WTC11 (cell line): ENCODE measurements around the gene ATG4C. TPM values are rescaled to one million over a fixed set of nuclear protein-coding genes. Genes with fewer than 3 reads are reported as not detected.

Experiments
- ATAC-seq: fragments of 200-7000 bp; cut with Tn5 transposase; 2 replicates; pipeline ENCODE4 v1.10.0; 2021; ENCODE audit warnings: mild to moderate bottlenecking, moderate library complexity
- CTCF ChIA-PET: fragments of 300-600 bp; sonication (Branson Sonifier 250); formaldehyde crosslinking; loops from one replicate; lab custom pipeline; 2021; ENCODE audit warnings: antibody characterized with exemption; lab: Charles Lee
- POLR2A ChIA-PET: fragments of 350-600 bp; sonication (Branson Sonifier 250); formaldehyde crosslinking; loops from one replicate; lab custom pipeline; 2021; ENCODE audit warnings: antibody characterized with exemption; lab: Charles Lee
- DNase-seq: peaks from one replicate; pipeline ENCODE4 v3.0.0; 2021; ENCODE audit warnings: low spot score
- H3K27ac Mint-ChIP-seq: 2 replicates; pipeline ENCODE4 v1.8.0; 2021; ENCODE audit warnings: mixed read lengths
- H3K27me3 Mint-ChIP-seq: 2 replicates; pipeline ENCODE4 v1.8.0; 2021; ENCODE audit warnings: low read depth, mild to moderate bottlenecking, moderate library complexity, mixed read lengths
- H3K36me3 Mint-ChIP-seq: 2 replicates; pipeline ENCODE4 v1.8.0; 2021; ENCODE audit warnings: mixed read lengths
- H3K4me1 Mint-ChIP-seq: 2 replicates; pipeline ENCODE4 v1.8.0; 2022; ENCODE audit warnings: mixed read lengths
- H3K4me3 Mint-ChIP-seq: 2 replicates; pipeline ENCODE4 v1.8.0; 2021; ENCODE audit warnings: mild to moderate bottlenecking, moderate library complexity, mixed read lengths
- H3K9me3 Mint-ChIP-seq: 2 replicates; pipeline ENCODE4 v1.8.0; 2021; ENCODE audit warnings: mixed read lengths
- AR ChIP-seq: fragments of 250-450 bp; sonication (Bioruptor Pico); IDR thresholded peaks from 2 replicates; pipeline ENCODE4 v1.9.0; 2021; ENCODE audit warnings: mild to moderate bottlenecking
- ELF4 ChIP-seq: sonication (generic); formaldehyde crosslinking; IDR thresholded peaks from 2 replicates; pipeline ENCODE4 v1.8.1; 2022; ENCODE audit warnings: low read depth, mild to moderate bottlenecking, moderate library complexity, missing genetic modification reagents
- GTF2I ChIP-seq: fragments of 250-450 bp; sonication (Bioruptor Pico); conservative IDR thresholded peaks from 2 replicates; pipeline ENCODE4 v1.4.0; 2021; ENCODE audit warnings: mild to moderate bottlenecking
- HMGA2 ChIP-seq: fragments of 250-450 bp; sonication (Bioruptor Pico); IDR thresholded peaks from 2 replicates; pipeline ENCODE4 v1.4.0; 2021; ENCODE audit warnings: mild to moderate bottlenecking, moderate library complexity
- NFE2L1 ChIP-seq: sonication (generic); formaldehyde crosslinking; IDR thresholded peaks from 2 replicates; pipeline ENCODE4 v1.8.1; 2023; ENCODE audit warnings: missing genetic modification reagents
- NR2C2 ChIP-seq: sonication (generic); formaldehyde crosslinking; IDR thresholded peaks from 2 replicates; pipeline ENCODE4 v1.8.0; 2022; ENCODE audit warnings: mild to moderate bottlenecking, missing genetic modification reagents
- OVOL2 ChIP-seq: fragments of 250-450 bp; sonication (Bioruptor Pico); IDR thresholded peaks from 2 replicates; pipeline ENCODE4 v1.9.0; 2021; ENCODE audit warnings: mild to moderate bottlenecking, borderline replicate concordance
- RELA ChIP-seq: sonication (generic); formaldehyde crosslinking; IDR thresholded peaks from 2 replicates; pipeline ENCODE4 v1.8.1; 2022; ENCODE audit warnings: missing genetic modification reagents, mild to moderate bottlenecking, borderline replicate concordance
- RORB ChIP-seq: fragments of 250-450 bp; sonication (Bioruptor Pico); IDR thresholded peaks from 2 replicates; pipeline ENCODE4 v1.9.0; 2021; ENCODE audit warnings: mild to moderate bottlenecking
- SMAD4 ChIP-seq: sonication (generic); formaldehyde crosslinking; IDR thresholded peaks from 2 replicates; pipeline ENCODE4 v1.8.0; 2022; ENCODE audit warnings: mild to moderate bottlenecking, missing genetic modification reagents
- USF2 ChIP-seq: sonication (generic); formaldehyde crosslinking; IDR thresholded peaks from 2 replicates; pipeline ENCODE4 v1.8.1; 2023; ENCODE audit warnings: mild to moderate bottlenecking, missing genetic modification reagents, moderate library complexity
- ZNF281 ChIP-seq: sonication (generic); formaldehyde crosslinking; IDR thresholded peaks from 2 replicates; pipeline ENCODE4 v1.8.0; 2023; ENCODE audit warnings: mild to moderate bottlenecking, missing genetic modification reagents
- total RNA-seq: library from RNA; stranded (reverse); gene quantifications from 3 replicates; pipeline ENCODE4 v1.2.3, GENCODE V29; 2021
- TF ChIP-seq, protein P1 (sequence below): fragments of 200-600 bp; IDR thresholded peaks from 2 replicates; pipeline ENCODE4 v1.8.0; 2022; ENCODE audit warnings: antibody characterized with exemption
- TF ChIP-seq, protein P2 (sequence below): fragments of 250-450 bp; sonication (Bioruptor Pico); IDR thresholded peaks from 2 replicates; pipeline ENCODE4 v1.9.0; 2021; ENCODE audit warnings: moderate library complexity, mild to moderate bottlenecking, inconsistent platforms, borderline replicate concordance
- TF ChIP-seq, protein P3 (sequence below): sonication (generic); formaldehyde crosslinking; IDR thresholded peaks from 2 replicates; pipeline ENCODE4 v1.8.0; 2022; ENCODE audit warnings: mild to moderate bottlenecking, missing genetic modification reagents
- TF ChIP-seq, protein P4 (sequence below): sonication (generic); formaldehyde crosslinking; IDR thresholded peaks from 2 replicates; pipeline ENCODE4 v1.8.1; 2023; ENCODE audit warnings: mild to moderate bottlenecking, missing genetic modification reagents

Gene ATG4C
- total RNA-seq, 1 experiment from 2014 or later = 16.6 TPM

GRCh38 chr1:62905872-62906271 is 121.9 kb downstream of the ATG4C start (continued):
- no peak for TF ChIP-seq ELF4 (CRISPR knock-in tag)
- no peak for TF ChIP-seq GTF2I
- no peak for TF ChIP-seq USF2 (CRISPR knock-in tag)
- no peak for TF ChIP-seq RELA (CRISPR knock-in tag)

DNA sequence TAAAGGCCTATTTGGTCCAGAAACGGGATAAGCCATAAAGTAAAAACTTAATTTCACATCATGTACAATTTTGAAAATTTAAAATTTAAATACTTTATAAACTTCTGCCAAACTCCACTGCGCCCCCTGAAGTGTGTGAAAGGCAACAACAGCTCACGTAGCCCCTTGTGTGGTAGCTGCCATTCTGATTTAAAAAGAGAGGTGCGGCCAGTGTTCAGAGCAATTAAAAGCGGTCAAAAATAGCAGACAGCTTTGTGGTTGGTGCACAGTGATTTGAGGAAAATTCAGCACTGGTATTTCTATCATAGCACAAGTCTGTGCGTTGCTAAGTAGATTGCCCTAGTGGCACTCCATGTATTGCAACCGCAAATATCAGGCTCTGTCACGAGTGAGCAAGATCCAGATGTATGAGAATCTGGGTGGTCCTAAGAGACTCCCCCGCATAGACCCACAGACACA is 122.5 kb downstream of the ATG4C start:
- no peak overlapping the region for H3K27ac Mint-ChIP-seq
- no peak overlapping the region for H3K4me3 Mint-ChIP-seq
- peaks cover 4% of the 10 kb centered on the region for H3K9me3 Mint-ChIP-seq
- H3K27me3 Mint-ChIP-seq = no peaks in the 10 kb centered on the region
- ChIA-PET POLR2A (no interaction called here), CTCF (interaction anchor here (0.5 to 2.9 kb wide), 58 partner anchors 10 to 734 kb away, joined by 3 to 50 read pairs (median 4); no protein-coding TSS in a partner anchor)
- peak; percentile 94 for ATAC-seq
- peak; percentile 29 for DNase-seq
- TF ChIP-seq NFE2L1 (CRISPR knock-in tag) (no peak), ZNF281 (CRISPR knock-in tag) (no peak)
- TF ChIP-seq, protein P1, sequence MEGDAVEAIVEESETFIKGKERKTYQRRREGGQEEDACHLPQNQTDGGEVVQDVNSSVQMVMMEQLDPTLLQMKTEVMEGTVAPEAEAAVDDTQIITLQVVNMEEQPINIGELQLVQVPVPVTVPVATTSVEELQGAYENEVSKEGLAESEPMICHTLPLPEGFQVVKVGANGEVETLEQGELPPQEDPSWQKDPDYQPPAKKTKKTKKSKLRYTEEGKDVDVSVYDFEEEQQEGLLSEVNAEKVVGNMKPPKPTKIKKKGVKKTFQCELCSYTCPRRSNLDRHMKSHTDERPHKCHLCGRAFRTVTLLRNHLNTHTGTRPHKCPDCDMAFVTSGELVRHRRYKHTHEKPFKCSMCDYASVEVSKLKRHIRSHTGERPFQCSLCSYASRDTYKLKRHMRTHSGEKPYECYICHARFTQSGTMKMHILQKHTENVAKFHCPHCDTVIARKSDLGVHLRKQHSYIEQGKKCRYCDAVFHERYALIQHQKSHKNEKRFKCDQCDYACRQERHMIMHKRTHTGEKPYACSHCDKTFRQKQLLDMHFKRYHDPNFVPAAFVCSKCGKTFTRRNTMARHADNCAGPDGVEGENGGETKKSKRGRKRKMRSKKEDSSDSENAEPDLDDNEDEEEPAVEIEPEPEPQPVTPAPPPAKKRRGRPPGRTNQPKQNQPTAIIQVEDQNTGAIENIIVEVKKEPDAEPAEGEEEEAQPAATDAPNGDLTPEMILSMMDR = peak; percentile 51; the same call in 1 of the 2 replicates
- H3K36me3 Mint-ChIP-seq = no peaks in the 10 kb centered on the region
- peaks cover 17% of the 10 kb centered on the region for H3K4me1 Mint-ChIP-seq

DNA sequence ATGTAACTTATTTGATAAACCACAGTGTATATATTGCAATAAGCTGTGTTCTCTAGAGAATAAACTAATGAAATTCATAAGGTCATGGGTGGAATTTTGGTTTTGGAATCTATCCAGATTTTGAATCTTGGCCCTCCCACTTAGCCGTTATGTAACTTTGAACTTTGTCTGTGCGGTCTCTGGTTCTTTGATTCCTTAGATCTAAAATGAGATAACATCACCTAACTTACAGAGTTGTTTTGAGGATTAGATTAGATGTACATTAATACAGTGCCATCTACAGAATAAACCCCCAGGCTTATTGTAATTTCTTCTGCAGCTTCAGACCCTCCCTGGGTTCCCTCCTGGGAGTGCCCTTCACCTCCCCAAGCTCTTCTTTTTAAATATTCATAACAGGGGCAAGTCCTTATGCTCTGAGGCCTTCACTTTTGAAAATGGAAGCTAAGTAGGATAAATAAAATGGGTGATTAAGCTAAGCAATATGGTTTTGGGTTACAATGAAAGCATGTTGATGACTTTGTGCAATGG is 124.3 kb downstream of the ATG4C start:
- Mint-ChIP-seq H3K4me3 (no peak overlapping the region), H3K27me3 (no peaks in the 10 kb centered on the region), H3K27ac (no peak overlapping the region), H3K4me1 (peaks cover 17% of the 10 kb centered on the region), H3K36me3 (no peaks in the 10 kb centered on the region), H3K9me3 (peaks cover 5% of the 10 kb centered on the region)
- ChIA-PET CTCF (interaction anchor here (2.9 kb wide), 1 partner anchor 24 kb away, joined by 50 read pairs; no protein-coding TSS in a partner anchor), POLR2A (no interaction called here)
- ATAC-seq (no peak), DNase-seq (no peak)
- TF ChIP-seq AR (CRISPR knock-in tag) = no peak
- TF ChIP-seq NR2C2 (CRISPR knock-in tag) = no peak
- TF ChIP-seq RORB (CRISPR knock-in tag) = no peak
- no peak for TF ChIP-seq OVOL2 (CRISPR knock-in tag)
- no peak for TF ChIP-seq RELA (CRISPR knock-in tag)
- no peak for TF ChIP-seq SMAD4 (CRISPR knock-in tag)
- TF ChIP-seq, protein P2, sequence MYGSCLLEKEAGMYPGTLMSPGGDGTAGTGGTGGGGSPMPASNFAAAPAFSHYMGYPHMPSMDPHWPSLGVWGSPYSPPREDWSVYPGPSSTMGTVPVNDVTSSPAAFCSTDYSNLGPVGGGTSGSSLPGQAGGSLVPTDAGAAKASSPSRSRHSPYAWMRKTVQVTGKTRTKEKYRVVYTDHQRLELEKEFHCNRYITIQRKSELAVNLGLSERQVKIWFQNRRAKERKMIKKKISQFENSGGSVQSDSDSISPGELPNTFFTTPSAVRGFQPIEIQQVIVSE = no peak
- TF ChIP-seq, protein P3, sequence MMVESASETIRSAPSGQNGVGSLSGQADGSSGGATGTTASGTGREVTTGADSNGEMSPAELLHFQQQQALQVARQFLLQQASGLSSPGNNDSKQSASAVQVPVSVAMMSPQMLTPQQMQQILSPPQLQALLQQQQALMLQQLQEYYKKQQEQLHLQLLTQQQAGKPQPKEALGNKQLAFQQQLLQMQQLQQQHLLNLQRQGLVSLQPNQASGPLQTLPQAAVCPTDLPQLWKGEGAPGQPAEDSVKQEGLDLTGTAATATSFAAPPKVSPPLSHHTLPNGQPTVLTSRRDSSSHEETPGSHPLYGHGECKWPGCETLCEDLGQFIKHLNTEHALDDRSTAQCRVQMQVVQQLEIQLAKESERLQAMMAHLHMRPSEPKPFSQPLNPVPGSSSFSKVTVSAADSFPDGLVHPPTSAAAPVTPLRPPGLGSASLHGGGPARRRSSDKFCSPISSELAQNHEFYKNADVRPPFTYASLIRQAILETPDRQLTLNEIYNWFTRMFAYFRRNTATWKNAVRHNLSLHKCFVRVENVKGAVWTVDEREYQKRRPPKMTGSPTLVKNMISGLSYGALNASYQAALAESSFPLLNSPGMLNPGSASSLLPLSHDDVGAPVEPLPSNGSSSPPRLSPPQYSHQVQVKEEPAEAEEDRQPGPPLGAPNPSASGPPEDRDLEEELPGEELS = no peak
- TF ChIP-seq HMGA2 (CRISPR knock-in tag) = no peak
- TF ChIP-seq, protein P4, sequence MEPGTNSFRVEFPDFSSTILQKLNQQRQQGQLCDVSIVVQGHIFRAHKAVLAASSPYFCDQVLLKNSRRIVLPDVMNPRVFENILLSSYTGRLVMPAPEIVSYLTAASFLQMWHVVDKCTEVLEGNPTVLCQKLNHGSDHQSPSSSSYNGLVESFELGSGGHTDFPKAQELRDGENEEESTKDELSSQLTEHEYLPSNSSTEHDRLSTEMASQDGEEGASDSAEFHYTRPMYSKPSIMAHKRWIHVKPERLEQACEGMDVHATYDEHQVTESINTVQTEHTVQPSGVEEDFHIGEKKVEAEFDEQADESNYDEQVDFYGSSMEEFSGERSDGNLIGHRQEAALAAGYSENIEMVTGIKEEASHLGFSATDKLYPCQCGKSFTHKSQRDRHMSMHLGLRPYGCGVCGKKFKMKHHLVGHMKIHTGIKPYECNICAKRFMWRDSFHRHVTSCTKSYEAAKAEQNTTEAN = no peak
